Measurements from ENCODE around the gene CPEB1. TPM values are rescaled to one million over a fixed set of nuclear protein-coding genes. Genes with fewer than 3 reads are reported as not detected.

CPEB1 gene
- total RNA-seq, 1 donor from 2014 or later = 0.72 TPM

Other genes with a start within 250 kb of the CPEB1 start
- gene GOLGA6L9, start 217.5 kb downstream of the CPEB1 start, total RNA-seq = 1.4 TPM
- gene RPS17, start 106.9 kb downstream of the CPEB1 start, total RNA-seq = 717 TPM
- gene AP3B2, start 62.5 kb upstream of the CPEB1 start, total RNA-seq = 0.84 TPM
- 150 TPM for gene FSD2, start 158.7 kb upstream of the CPEB1 start, total RNA-seq
- gene WHAMM, start 162.3 kb upstream of the CPEB1 start, total RNA-seq = 6.4 TPM

Data from left ventricle myocardium superior (tissue), 1 donor.